ENCODE measurements around the gene FAM9C.
A peak's percentile ranks its signal among the peaks of the same experiment; 100 is the strongest.

The FAM9C gene

GRCh38 chrX:13008851-13009250 is 35.6 kb downstream of the FAM9C start:
- no peak overlapping the region for H3K9ac ChIP-seq (ENCODE audit: low read length)
- peak overlapping the region; percentile 100; the same call in 1 of the 2 replicates for H3K27ac ChIP-seq (ENCODE audit: low read depth, low read length)
- no peaks in the 10 kb centered on the region for H3K79me2 ChIP-seq (ENCODE audit: insufficient read depth, low read length)
- TF ChIP-seq, protein P1, sequence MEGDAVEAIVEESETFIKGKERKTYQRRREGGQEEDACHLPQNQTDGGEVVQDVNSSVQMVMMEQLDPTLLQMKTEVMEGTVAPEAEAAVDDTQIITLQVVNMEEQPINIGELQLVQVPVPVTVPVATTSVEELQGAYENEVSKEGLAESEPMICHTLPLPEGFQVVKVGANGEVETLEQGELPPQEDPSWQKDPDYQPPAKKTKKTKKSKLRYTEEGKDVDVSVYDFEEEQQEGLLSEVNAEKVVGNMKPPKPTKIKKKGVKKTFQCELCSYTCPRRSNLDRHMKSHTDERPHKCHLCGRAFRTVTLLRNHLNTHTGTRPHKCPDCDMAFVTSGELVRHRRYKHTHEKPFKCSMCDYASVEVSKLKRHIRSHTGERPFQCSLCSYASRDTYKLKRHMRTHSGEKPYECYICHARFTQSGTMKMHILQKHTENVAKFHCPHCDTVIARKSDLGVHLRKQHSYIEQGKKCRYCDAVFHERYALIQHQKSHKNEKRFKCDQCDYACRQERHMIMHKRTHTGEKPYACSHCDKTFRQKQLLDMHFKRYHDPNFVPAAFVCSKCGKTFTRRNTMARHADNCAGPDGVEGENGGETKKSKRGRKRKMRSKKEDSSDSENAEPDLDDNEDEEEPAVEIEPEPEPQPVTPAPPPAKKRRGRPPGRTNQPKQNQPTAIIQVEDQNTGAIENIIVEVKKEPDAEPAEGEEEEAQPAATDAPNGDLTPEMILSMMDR (IDR thresholded peaks at IDR 0.05; ENCODE audit: insufficient read depth, low read length, poor library complexity, severe bottlenecking) = no peak
- no peak for TF ChIP-seq EZH2phosphoT487 (conservative IDR thresholded peaks at IDR 0.05; ENCODE audit: low read length)
- no peak overlapping the region for H2AFZ ChIP-seq (ENCODE audit: low read depth, low read length, severe bottlenecking)
- H3K4me3 ChIP-seq (ENCODE audit: insufficient read depth, low read length, poor library complexity, severe bottlenecking) = no peak overlapping the region
- H3K4me2 ChIP-seq (ENCODE audit: low read depth, low read length, poor library complexity, severe bottlenecking) = peak overlapping the region; percentile 50
- no peaks in the 10 kb centered on the region for H4K20me1 ChIP-seq (ENCODE audit: low read depth, low read length)
- peaks cover 35% of the 10 kb centered on the region for H3F3A ChIP-seq (ENCODE audit: insufficient read depth)
- H3K9me2 ChIP-seq (replicated peaks; ENCODE audit: insufficient read depth, low read length) = no peaks in the 10 kb centered on the region
- no peaks in the 10 kb centered on the region for H3K9me3 ChIP-seq (ENCODE audit: insufficient read depth, low read length)
- H3K27me3 ChIP-seq (ENCODE audit: low read length) = no peaks in the 10 kb centered on the region
- no peaks in the 10 kb centered on the region for H3K36me3 ChIP-seq (ENCODE audit: low read length)

DNA sequence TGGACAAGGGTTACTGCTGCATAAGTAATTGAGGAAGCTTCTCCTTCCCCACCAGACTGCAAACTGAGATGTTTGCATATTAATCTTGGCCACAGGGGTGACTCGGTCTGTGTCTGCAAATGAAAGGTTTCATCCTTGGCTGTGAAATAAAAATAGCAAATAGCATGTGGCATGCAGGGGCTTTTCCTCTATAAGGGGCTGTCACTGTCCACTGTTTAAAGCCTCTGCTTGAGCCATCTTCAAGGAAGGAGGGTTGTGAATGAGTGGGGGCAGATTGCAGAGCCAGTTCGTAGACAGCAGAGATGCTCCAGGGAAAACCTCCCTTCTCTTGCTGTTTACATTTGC is 36.3 kb downstream of the FAM9C start:
- H3K27me3 ChIP-seq (ENCODE audit: low read length) = no peaks in the 10 kb centered on the region
- peak overlapping the region; percentile 100 for H3K27ac ChIP-seq (ENCODE audit: low read depth, low read length)
- H3K36me3 ChIP-seq (ENCODE audit: low read length) = no peaks in the 10 kb centered on the region
- H2AFZ ChIP-seq (ENCODE audit: low read depth, low read length, severe bottlenecking) = peak overlapping the region; percentile 48
- H3F3A ChIP-seq (ENCODE audit: insufficient read depth) = peaks cover 32% of the 10 kb centered on the region
- peak overlapping the region; percentile 12 for H3K4me3 ChIP-seq (ENCODE audit: insufficient read depth, low read length, poor library complexity, severe bottlenecking)
- H4K20me1 ChIP-seq (ENCODE audit: low read depth, low read length) = no peaks in the 10 kb centered on the region
- no peaks in the 10 kb centered on the region for H3K9me3 ChIP-seq (ENCODE audit: insufficient read depth, low read length)
- TF ChIP-seq EZH2phosphoT487 (conservative IDR thresholded peaks at IDR 0.05; ENCODE audit: low read length) = no peak
- TF ChIP-seq, protein P1 (IDR thresholded peaks at IDR 0.05; ENCODE audit: insufficient read depth, low read length, poor library complexity, severe bottlenecking) = no peak
- no peaks in the 10 kb centered on the region for H3K79me2 ChIP-seq (ENCODE audit: insufficient read depth, low read length)
- H3K9me2 ChIP-seq (replicated peaks; ENCODE audit: insufficient read depth, low read length) = no peaks in the 10 kb centered on the region
- H3K9ac ChIP-seq (ENCODE audit: low read length) = peak overlapping the region; percentile 48; the same call in 1 of the 2 replicates
- H3K4me2 ChIP-seq (ENCODE audit: low read depth, low read length, poor library complexity, severe bottlenecking) = peak overlapping the region; percentile 50

DNA sequence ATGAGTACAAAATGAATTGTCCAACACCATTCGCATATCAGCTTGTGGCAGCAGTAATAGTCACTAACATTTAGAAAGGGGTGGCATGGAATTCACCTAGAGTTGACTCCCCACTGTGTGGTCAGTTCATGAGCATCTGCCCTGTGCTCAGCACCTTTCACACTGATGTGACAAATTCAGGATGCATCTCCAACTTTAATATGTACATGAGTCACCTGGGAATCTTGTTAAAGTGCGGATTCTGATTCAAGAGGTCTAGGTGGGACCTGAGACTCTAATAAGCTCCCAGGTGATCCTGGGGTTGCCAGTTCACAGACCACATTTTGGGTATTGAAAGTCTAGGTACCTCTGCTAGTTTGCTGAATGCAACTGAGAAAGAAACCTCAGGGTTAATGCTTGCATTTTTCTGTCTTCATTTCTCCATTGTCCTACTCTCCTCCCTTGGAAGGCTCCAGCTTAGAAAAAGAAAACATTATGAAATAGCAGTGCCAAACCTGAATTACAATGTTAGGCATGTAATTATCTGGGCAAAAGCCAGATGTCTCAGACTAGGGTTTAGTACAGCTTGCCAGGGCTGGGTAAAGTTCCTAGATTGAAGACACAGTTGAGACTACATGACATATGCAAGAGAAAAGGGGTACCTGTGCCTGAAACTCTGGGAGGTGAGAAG is 36.8 kb downstream of the FAM9C start:
- peak overlapping the region; percentile 50 for H3K4me2 ChIP-seq (ENCODE audit: low read depth, low read length, poor library complexity, severe bottlenecking)
- no peak overlapping the region for H2AFZ ChIP-seq (ENCODE audit: low read depth, low read length, severe bottlenecking)
- no peaks in the 10 kb centered on the region for H3K9me3 ChIP-seq (ENCODE audit: insufficient read depth, low read length)
- H3K27me3 ChIP-seq (ENCODE audit: low read length) = no peaks in the 10 kb centered on the region
- H3K36me3 ChIP-seq (ENCODE audit: low read length) = no peaks in the 10 kb centered on the region
- no peaks in the 10 kb centered on the region for H3K79me2 ChIP-seq (ENCODE audit: insufficient read depth, low read length)
- TF ChIP-seq, protein P1 (IDR thresholded peaks at IDR 0.05; ENCODE audit: insufficient read depth, low read length, poor library complexity, severe bottlenecking) = no peak
- TF ChIP-seq EZH2phosphoT487 (conservative IDR thresholded peaks at IDR 0.05; ENCODE audit: low read length) = no peak
- no peaks in the 10 kb centered on the region for H4K20me1 ChIP-seq (ENCODE audit: low read depth, low read length)
- H3K4me3 ChIP-seq (ENCODE audit: insufficient read depth, low read length, poor library complexity, severe bottlenecking) = no peak overlapping the region
- no peaks in the 10 kb centered on the region for H3K9me2 ChIP-seq (replicated peaks; ENCODE audit: insufficient read depth, low read length)
- peaks cover 34% of the 10 kb centered on the region for H3F3A ChIP-seq (ENCODE audit: insufficient read depth)
- H3K27ac ChIP-seq (ENCODE audit: low read depth, low read length) = peak overlapping the region; percentile 100
- peak overlapping the region; percentile 48; the same call in 1 of the 2 replicates for H3K9ac ChIP-seq (ENCODE audit: low read length)
